Osteocyte (in vitro differentiated cells): ENCODE data around the gene MYH10. TPM values are rescaled to one million over a fixed set of nuclear protein-coding genes. Genes with fewer than 3 reads are reported as not detected.

Experiments used
- DNase-seq: peaks from one replicate; pipeline ENCODE4 v3.0.0; 2021; ENCODE audit warnings: mixed read lengths; ENCODE audit not compliant: unreplicated experiment; ENCODE audit errors: extremely low spot score
- H3K27ac Mint-ChIP-seq: one replicate; pipeline ENCODE4 v1.8.0; 2021; ENCODE audit warnings: mild to moderate bottlenecking, mixed read lengths; ENCODE audit not compliant: unreplicated experiment
- H3K27me3 Mint-ChIP-seq: one replicate; pipeline ENCODE4 v1.8.0; 2021; ENCODE audit warnings: mixed read lengths; ENCODE audit not compliant: unreplicated experiment
- H3K36me3 Mint-ChIP-seq: one replicate; pipeline ENCODE4 v1.8.0; 2021; ENCODE audit warnings: mixed read lengths; ENCODE audit not compliant: unreplicated experiment
- H3K4me1 Mint-ChIP-seq: one replicate; pipeline ENCODE4 v1.8.0; 2021; ENCODE audit warnings: mixed read lengths; ENCODE audit not compliant: unreplicated experiment
- H3K4me3 Mint-ChIP-seq: one replicate; pipeline ENCODE4 v1.8.0; 2021; ENCODE audit warnings: mild to moderate bottlenecking, moderate library complexity, mixed read lengths; ENCODE audit not compliant: unreplicated experiment
- H3K9me3 Mint-ChIP-seq: one replicate; pipeline ENCODE4 v1.8.0; 2021; ENCODE audit warnings: mixed read lengths; ENCODE audit not compliant: unreplicated experiment
- long read RNA-seq: library from polyadenylated mRNA; unstranded; transcript quantifications from one replicate; pipeline ENCODE4 v2.0.0, GENCODE V29; 2021
- total RNA-seq: library from RNA; stranded (reverse); gene quantifications from 2 replicates; pipeline ENCODE4 v1.2.1, GENCODE V29; 2021
- TF ChIP-seq, protein P1 (sequence below): fragments of 200-600 bp; sonication (generic); IDR thresholded peaks from 2 replicates; pipeline ENCODE4 v1.5.0; 2021; ENCODE audit warnings: antibody characterized with exemption, mild to moderate bottlenecking, moderate library complexity

The MYH10 gene
- total RNA-seq: 99.6 and 110 TPM in 2 replicates
- long read RNA-seq, partial matches to known transcripts: 838 of 918 reads
- long read RNA-seq, other reads (novel, unspliced or antisense): 80 of 918 reads

DNA sequence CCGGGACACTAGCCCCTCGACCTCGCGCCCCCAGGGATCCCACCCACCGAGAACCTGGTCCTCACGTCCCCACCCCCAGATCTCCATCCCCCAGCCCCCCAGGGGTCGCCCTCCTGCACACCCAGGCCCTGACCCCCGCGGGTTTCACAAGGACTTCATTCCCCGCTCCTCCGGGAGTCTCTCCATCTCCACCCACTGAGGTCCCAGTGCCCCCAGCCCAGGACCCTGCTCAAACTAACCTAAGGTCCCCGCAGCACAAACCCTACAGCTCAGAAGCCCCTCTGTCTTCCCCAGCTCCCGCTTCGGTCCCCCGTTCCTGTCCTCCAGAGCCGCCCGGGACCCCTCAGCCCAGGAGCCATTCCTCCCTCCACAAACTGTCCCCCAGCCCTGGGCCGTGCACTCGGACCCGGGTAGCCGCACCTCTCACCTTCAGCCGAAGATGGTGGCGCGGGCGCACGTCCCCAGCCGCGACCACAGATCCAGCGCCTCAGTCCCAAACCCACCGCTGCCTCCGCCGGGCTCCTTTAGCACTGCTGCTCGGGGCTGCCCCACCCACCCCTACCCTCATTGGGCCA lies at the start of gene MYH10:
MYH10 (minus strand) TSS at position 499 of the 575 bp plus-strand sequence. CDS start 7,479 bp downstream, outside the sequence.
- H3K27me3 Mint-ChIP-seq: peaks cover 10% of the 10 kb centered on the region

DNA sequence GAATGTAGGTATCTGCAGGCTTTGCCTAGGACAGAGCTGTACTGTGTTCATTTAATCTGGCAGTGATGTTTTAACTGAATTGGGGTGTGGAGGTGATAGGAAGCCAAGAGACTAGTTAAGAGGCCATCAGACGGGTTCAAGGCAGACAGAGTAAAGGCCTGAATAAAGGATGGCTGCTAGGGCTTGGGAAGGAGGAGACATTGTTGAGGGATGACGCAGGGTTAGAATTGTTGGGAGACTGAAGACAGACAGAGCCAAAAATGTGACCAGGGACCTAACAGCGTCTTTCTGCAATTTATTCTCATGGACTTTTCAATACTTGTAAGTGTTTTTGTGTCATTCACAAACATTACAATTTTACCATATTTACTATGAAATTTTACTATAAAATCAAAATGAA lies 48.6 kb upstream of the MYH10 start:
- Mint-ChIP-seq H3K27me3 (no peaks in the 10 kb centered on the region), H3K27ac (no peak overlapping the region)

More for the DNA sequence above, at the start of gene MYH10:
- Mint-ChIP-seq H3K4me1 (peaks cover 19% of the 10 kb centered on the region), H3K36me3 (no peaks in the 10 kb centered on the region), H3K27ac (peak within 1 kb of the TSS; percentile 96), H3K4me3 (peak within 1 kb of the TSS; percentile 99), H3K9me3 (no peaks in the 10 kb centered on the region)
- TF ChIP-seq, protein P1, sequence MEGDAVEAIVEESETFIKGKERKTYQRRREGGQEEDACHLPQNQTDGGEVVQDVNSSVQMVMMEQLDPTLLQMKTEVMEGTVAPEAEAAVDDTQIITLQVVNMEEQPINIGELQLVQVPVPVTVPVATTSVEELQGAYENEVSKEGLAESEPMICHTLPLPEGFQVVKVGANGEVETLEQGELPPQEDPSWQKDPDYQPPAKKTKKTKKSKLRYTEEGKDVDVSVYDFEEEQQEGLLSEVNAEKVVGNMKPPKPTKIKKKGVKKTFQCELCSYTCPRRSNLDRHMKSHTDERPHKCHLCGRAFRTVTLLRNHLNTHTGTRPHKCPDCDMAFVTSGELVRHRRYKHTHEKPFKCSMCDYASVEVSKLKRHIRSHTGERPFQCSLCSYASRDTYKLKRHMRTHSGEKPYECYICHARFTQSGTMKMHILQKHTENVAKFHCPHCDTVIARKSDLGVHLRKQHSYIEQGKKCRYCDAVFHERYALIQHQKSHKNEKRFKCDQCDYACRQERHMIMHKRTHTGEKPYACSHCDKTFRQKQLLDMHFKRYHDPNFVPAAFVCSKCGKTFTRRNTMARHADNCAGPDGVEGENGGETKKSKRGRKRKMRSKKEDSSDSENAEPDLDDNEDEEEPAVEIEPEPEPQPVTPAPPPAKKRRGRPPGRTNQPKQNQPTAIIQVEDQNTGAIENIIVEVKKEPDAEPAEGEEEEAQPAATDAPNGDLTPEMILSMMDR: peak; percentile 38
- no peak for DNase-seq

DNA sequence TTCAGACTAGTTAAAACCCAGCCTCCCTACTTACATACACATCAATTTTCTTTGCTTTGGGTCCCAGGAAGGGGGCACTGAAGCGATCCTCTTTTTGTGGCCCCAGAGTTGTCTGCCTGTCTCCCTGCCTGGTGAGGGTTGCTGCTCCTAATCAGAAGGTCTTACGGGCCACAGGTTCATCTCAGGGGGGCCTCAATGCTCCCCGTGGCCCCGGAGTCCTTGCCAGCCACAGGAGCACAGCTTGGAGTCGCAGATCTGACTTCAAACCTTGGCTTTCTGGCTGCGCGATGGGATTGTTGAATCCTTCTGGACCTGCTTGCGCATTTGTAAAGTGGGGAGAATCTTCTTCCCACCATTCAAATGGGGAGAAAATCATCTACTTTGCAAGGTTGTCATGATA lies 44.8 kb upstream of the MYH10 start:
- TF ChIP-seq, protein P1: no peak
- Mint-ChIP-seq H3K4me1 (peaks cover 24% of the 10 kb centered on the region), H3K36me3 (no peaks in the 10 kb centered on the region), H3K27me3 (no peaks in the 10 kb centered on the region), H3K4me3 (no peak overlapping the region), H3K9me3 (peaks cover 5% of the 10 kb centered on the region), H3K27ac (no peak overlapping the region)
- DNase-seq: no peak

More for the DNA sequence above, 48.6 kb upstream of the MYH10 start:
- Mint-ChIP-seq H3K36me3 (no peaks in the 10 kb centered on the region), H3K4me1 (peaks cover 29% of the 10 kb centered on the region), H3K4me3 (no peak overlapping the region), H3K9me3 (peaks cover 5% of the 10 kb centered on the region)
- TF ChIP-seq, protein P1: no peak
- DNase-seq: no peak

DNA sequence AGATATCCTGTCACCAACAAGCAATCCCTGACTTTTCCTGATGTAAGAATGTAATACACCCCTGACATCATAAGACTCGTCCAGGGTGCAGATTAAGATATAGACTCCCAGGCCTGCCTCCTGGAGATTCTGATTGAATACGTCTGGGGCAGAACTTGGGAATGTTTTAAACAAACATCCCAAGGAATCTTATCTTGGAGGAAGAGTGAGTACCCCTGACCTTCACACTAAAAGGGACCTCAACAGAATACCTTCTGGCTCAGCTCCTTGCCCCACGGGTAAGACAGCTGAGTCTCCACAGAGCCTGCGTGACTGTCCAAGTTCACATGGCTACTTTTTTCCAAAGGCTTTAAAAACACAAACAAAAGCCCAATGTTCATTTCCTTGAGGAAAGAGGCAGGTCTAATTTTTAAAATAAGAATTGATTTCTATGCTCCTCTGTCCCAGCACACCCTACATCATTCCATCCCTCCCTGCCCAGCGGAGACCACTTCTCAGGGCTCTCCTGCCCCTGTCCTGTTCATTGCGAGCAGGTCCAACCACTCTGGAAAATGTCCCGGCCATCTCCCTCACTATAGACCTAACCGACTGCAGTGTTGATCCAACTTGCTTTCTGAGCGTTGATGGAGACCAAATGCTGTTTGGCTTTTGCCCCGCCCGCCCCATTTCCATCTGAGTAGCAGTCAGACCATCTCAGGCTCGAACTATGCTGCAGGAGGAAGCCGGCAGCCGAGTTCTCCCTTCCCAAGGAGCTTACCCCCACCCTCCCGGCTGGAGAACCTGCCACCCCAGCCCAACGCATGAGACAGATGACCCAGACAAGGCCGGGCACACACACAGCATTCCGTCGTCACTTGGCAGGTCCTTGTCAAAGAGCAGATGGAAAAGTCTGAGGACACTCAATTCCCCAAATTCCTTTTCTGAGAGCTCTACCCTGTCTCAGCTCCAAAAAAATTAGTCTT lies 44.1 kb upstream of the MYH10 start:
- no peak overlapping the region for H3K27ac Mint-ChIP-seq

More for the DNA sequence above, 44.1 kb upstream of the MYH10 start:
- H3K4me3 Mint-ChIP-seq: no peak overlapping the region
- peaks cover 22% of the 10 kb centered on the region for H3K4me1 Mint-ChIP-seq
- no peaks in the 10 kb centered on the region for H3K36me3 Mint-ChIP-seq
- DNase-seq: no peak
- H3K9me3 Mint-ChIP-seq: peaks cover 5% of the 10 kb centered on the region
- no peaks in the 10 kb centered on the region for H3K27me3 Mint-ChIP-seq
- TF ChIP-seq, protein P1: no peak
